Endothelial cell of umbilical vein (primary cell): ENCODE results near the gene XYLB. TPM values are rescaled to one million over a fixed set of nuclear protein-coding genes. Genes with fewer than 3 reads are reported as not detected.

Source experiments
- BruUV-seq: library from RNA; stranded (reverse); fragments of 400-500 nt; replicated peaks from 2 replicates; lab custom pipeline; 2021; lab: Mats Ljungman, UMichigan
- CTCF ChIA-PET: fragments of 300-600, 350-600 bp; sonication (Branson Sonifier 250); formaldehyde crosslinking; loops from one replicate; lab custom pipeline; 2021; ENCODE audit warnings: antibody characterized with exemption, inconsistent platforms; lab: Charles Lee
- POLR2A ChIA-PET: fragments of 300-600, 350-600 bp; sonication (Branson Sonifier 250); formaldehyde crosslinking; loops from one replicate; lab custom pipeline; 2021; ENCODE audit warnings: antibody characterized with exemption, inconsistent platforms; lab: Charles Lee
- DNase-seq: peaks from one replicate; pipeline ENCODE4 v3.0.0-alpha.2; 2011; ENCODE audit warnings: low read depth, low spot score
- FAIRE-seq: peaks from 2 replicates; lab custom pipeline; 2011; peaks lifted over from hg19 to GRCh38; lab: Jason Lieb, UNC
- H2AFZ ChIP-seq: 2 replicates; pipeline ENCODE4 v1.6.0; 2012; ENCODE audit warnings: low read depth, low read length, control low read depth, inconsistent platforms
- H3K27ac ChIP-seq: 2 replicates; pipeline ENCODE4 v1.5.1; 2011; ENCODE audit warnings: low read depth, mild to moderate bottlenecking, control low read depth, low read length, moderate library complexity; ENCODE audit not compliant: insufficient read depth
- H3K27me3 ChIP-seq, 2 experiments: 2 replicates each; pipeline versions ENCODE4 v1.6.0 to v1.6.1; 2011; ENCODE audit warnings: low read length in 2 of 2, mixed read lengths in 1 of 2; ENCODE audit not compliant: control insufficient read depth in 2 of 2, insufficient read depth in 2 of 2
- H3K36me3 ChIP-seq, 2 experiments: 2 replicates in 1 of 2; 3 replicates in 1 of 2; pipeline ENCODE4 v1.5.1; 2011; ENCODE audit warnings: low read length in 2 of 2, mild to moderate bottlenecking in 1 of 2, moderate library complexity in 1 of 2; ENCODE audit not compliant: control insufficient read depth in 2 of 2, insufficient read depth in 2 of 2; ENCODE audit errors: extremely low read depth in 1 of 2
- H3K4me1 ChIP-seq: 3 replicates; pipeline ENCODE4 v1.5.1; 2011; ENCODE audit warnings: mild to moderate bottlenecking, low read length; ENCODE audit not compliant: control insufficient read depth, insufficient read depth; ENCODE audit errors: extremely low read depth
- H3K4me2 ChIP-seq: 2 replicates; pipeline ENCODE4 v1.6.1; 2011; ENCODE audit warnings: low read length, control low read depth, mixed read lengths; ENCODE audit not compliant: insufficient read depth
- H3K4me3 ChIP-seq, 3 experiments: fragments of 200-600 bp in 1 of 3; sonication (generic), shearing (Covaris generic) in 1 of 3; replicated peaks in 1 of 3; 2 replicates each; pipeline ENCODE4 v1.5.1; 2011 to 2016; ENCODE audit warnings: control low read depth in 3 of 3, low read length in 3 of 3, mild to moderate bottlenecking in 2 of 3, inconsistent platforms in 1 of 3, low read depth in 1 of 3, moderate library complexity in 1 of 3; ENCODE audit not compliant: insufficient read depth in 1 of 3
- H3K79me2 ChIP-seq: 2 replicates; pipeline ENCODE4 v1.6.0; 2012; ENCODE audit warnings: low read length, inconsistent platforms; ENCODE audit not compliant: control insufficient read depth, insufficient read depth
- H3K9ac ChIP-seq: replicated peaks from 2 replicates; pipeline ENCODE3; 2011; ENCODE audit warnings: low read length, control low read depth; ENCODE audit not compliant: insufficient read depth; ENCODE audit errors: extremely low read depth
- H3K9me1 ChIP-seq: replicated peaks from 3 replicates; pipeline ENCODE4 v1.6.0; 2011; ENCODE audit warnings: mild to moderate bottlenecking, low read length; ENCODE audit not compliant: control insufficient read depth, insufficient read depth; ENCODE audit errors: extremely low read depth
- H3K9me3 ChIP-seq: replicated peaks from 2 replicates; pipeline ENCODE4 v1.5.1; 2012; ENCODE audit warnings: low read length, inconsistent platforms; ENCODE audit not compliant: control insufficient read depth, insufficient read depth
- H4K20me1 ChIP-seq: replicated peaks from 2 replicates; pipeline ENCODE3; 2011; ENCODE audit warnings: mild to moderate bottlenecking, low read length; ENCODE audit not compliant: control insufficient read depth, insufficient read depth; ENCODE audit errors: extremely low read depth
- EZH2 ChIP-seq: IDR thresholded peaks from 2 replicates; pipeline ENCODE4 v1.6.1; 2012; ENCODE audit warnings: borderline replicate concordance, low read depth, mild to moderate bottlenecking, moderate library complexity, low read length, inconsistent platforms; ENCODE audit not compliant: severe bottlenecking
- GATA2 ChIP-seq: IDR thresholded peaks from 2 replicates; pipeline ENCODE4 v1.7.0; 2011; ENCODE audit warnings: low read depth, mild to moderate bottlenecking, moderate library complexity, mixed read lengths, low read length; ENCODE audit not compliant: insufficient read length, insufficient read depth
- JUN ChIP-seq: IDR thresholded peaks from 2 replicates; pipeline ENCODE4 v1.6.1; 2011; ENCODE audit warnings: borderline replicate concordance, low read depth; ENCODE audit not compliant: insufficient read length, insufficient read depth
- MAX ChIP-seq: IDR thresholded peaks from 2 replicates; pipeline ENCODE4 v1.6.1; 2011; ENCODE audit not compliant: insufficient read depth, insufficient read length
- MYC ChIP-seq: IDR thresholded peaks from one replicate; pipeline ENCODE4 v1.6.1; 2011; ENCODE audit warnings: mild to moderate bottlenecking, low read depth, low read length
- POLR2A ChIP-seq: IDR thresholded peaks from 2 replicates; pipeline ENCODE4 v1.6.1; 2012; ENCODE audit warnings: low read depth, mild to moderate bottlenecking, control low read depth, low read length
- dilution Hi-C: fragments of 300-500 bp; cut with MboI; formaldehyde crosslinking; loops from one replicate; pipeline ENCODE4 v1.15.0; 2019; ENCODE audit warnings: low sequenced_read_pairs; ENCODE audit not compliant: extremely low pct_ligation_motif_present
- intact Hi-C: fragments of 100-400 bp; cut with micrococcal nuclease; formaldehyde crosslinking; loops from one replicate; pipeline ENCODE4 v1.10.0; 2022
- polyA plus RNA-seq, 4 experiments: library from polyadenylated mRNA; depleted of rRNA in 3 of 4; stranded (reverse) in 3 of 4; unstranded in 1 of 4; fragments of >200 nt; gene quantifications; 2 replicates each; pipeline versions ENCODE4 v1.2.1 to v1.2.3, GENCODE V29; 2011 to 2012; ENCODE audit warnings: missing spikeins in 1 of 4
- total RNA-seq: library from RNA; stranded (reverse); gene quantifications from 2 replicates; pipeline ENCODE4 v1.2.3, GENCODE V29; 2021

XYLB gene
- total and polyA plus RNA-seq, 2 donors (not counting 3 experiments of a cell fraction or from before 2014, with no cell fraction given), result 3.7 to 4.3 TPM

- Histone ChIP-seq H3K9me3 (no peaks in the 10 kb centered on the region), H3K4me2 (no peak overlapping the region), H3K36me3 (peaks cover 0 to 5% of the 10 kb centered on the region in 2 experiments), H3K4me3 (no peak overlapping the region), H2AFZ (no peak overlapping the region), H3K27me3 (no peaks in the 10 kb centered on the region), H4K20me1 (no peaks in the 10 kb centered on the region), H3K27ac (no peak overlapping the region), H3K4me1 (no peaks in the 10 kb centered on the region), H3K79me2 (no peaks in the 10 kb centered on the region), H3K9ac (no peak overlapping the region), H3K9me1 (no peaks in the 10 kb centered on the region)
- dilution Hi-C loops, result no loop called here
- TF ChIP-seq EZH2, result no peak
- no peak for TF ChIP-seq MYC
- no peak for TF ChIP-seq POLR2A
- TF ChIP-seq JUN, result no peak
- TF ChIP-seq GATA2, result no peak
- no peak for FAIRE-seq
- intact Hi-C loops, result no loop called here
- ChIA-PET CTCF (interaction anchor here (0.9 kb wide), 1 partner anchor 55 kb away, joined by 4 read pairs; the partner anchor contains the start of gene XYLB), POLR2A (no interaction called here)
- no peak for DNase-seq
- no TSS peak for BruUV-seq
Observed at GRCh38 chr3:38401246-38401962, 54.8 kb downstream of the XYLB start.

DNA sequence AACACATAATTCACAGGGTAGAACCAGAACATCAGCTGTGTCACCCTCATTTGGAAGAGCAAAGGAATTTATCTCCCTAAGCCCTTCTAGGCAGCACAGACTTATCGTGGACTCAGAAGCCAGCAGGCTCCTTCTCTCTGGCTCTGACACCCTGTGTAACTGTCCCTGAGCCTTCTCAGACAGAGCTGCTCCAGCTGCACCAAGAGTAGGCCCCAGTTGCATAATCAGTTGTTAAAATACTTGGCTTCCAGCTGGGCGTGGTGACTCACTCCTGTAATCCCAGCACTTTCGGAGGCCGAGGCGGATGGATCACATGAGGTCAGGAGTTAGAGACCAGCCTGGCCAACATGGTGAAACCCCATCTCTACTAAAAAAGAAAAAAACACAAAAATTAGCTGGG, 57.7 kb downstream of the XYLB start:
- H4K20me1 ChIP-seq, result no peaks in the 10 kb centered on the region
- dilution Hi-C loops (no loop called here), intact Hi-C loops (no loop called here)
- no peak overlapping the region for H3K9ac ChIP-seq
- FAIRE-seq (no peak), DNase-seq (no peak)
- H3K4me1 ChIP-seq, result no peaks in the 10 kb centered on the region
- H3K27me3 ChIP-seq, result no peaks in the 10 kb centered on the region
- no peak for TF ChIP-seq MAX
- POLR2A ChIA-PET, result no interaction called here
- no peak overlapping the region for H3K4me3 ChIP-seq
- H3K79me2 ChIP-seq, result no peaks in the 10 kb centered on the region
- no peak overlapping the region for H2AFZ ChIP-seq
- CTCF ChIA-PET, result no interaction called here
- no peaks in the 10 kb centered on the region for H3K9me1 ChIP-seq
- H3K36me3 ChIP-seq, result peaks cover 0 to 5% of the 10 kb centered on the region in 2 experiments
- H3K27ac ChIP-seq, result no peak overlapping the region
- no peaks in the 10 kb centered on the region for H3K9me3 ChIP-seq
- BruUV-seq, result no TSS peak
- H3K4me2 ChIP-seq, result no peak overlapping the region
